ENCODE results near the gene ZNF12. TPM values are rescaled to one million over a fixed set of nuclear protein-coding genes. Genes with fewer than 3 reads are reported as not detected.

ZNF12 gene
- total RNA-seq, 1 donor from 2014 or later: 12.8 TPM

- DNase-seq (ENCODE audit: low spot score): no peak
Observed at GRCh38 chr7:6648066-6648814, 58.5 kb downstream of the ZNF12 start.

GRCh38 chr7:6647541-6647940, 59.2 kb downstream of the ZNF12 start:
- no peak for ATAC-seq
- DNase-seq (ENCODE audit: low spot score): no peak

More at GRCh38 chr7:6648066-6648814, 58.5 kb downstream of the ZNF12 start:
- ATAC-seq: no peak

- ATAC-seq (no peak), DNase-seq (ENCODE audit: low spot score) (no peak)
Observed at GRCh38 chr7:6647080-6647479, 59.7 kb downstream of the ZNF12 start.

- DNase-seq (ENCODE audit: low spot score): no peak
- peak; percentile 8 for ATAC-seq
Observed at GRCh38 chr7:6646465-6646864, 60.3 kb downstream of the ZNF12 start.

- no peak for DNase-seq (ENCODE audit: low spot score)
Observed at GRCh38 chr7:6644728-6645127, 62.0 kb downstream of the ZNF12 start.

GRCh38 chr7:6643915-6644625, 62.7 kb downstream of the ZNF12 start:
- ATAC-seq: no peak
- no peak for DNase-seq (ENCODE audit: low spot score)

More at GRCh38 chr7:6644728-6645127, 62.0 kb downstream of the ZNF12 start:
- ATAC-seq: no peak

- ATAC-seq (no peak), DNase-seq (ENCODE audit: low spot score) (no peak)
Observed at GRCh38 chr7:6642861-6643640, 63.7 kb downstream of the ZNF12 start.

GRCh38 chr7:6642239-6642839, 64.4 kb downstream of the ZNF12 start:
- ATAC-seq: no peak
- no peak for DNase-seq (ENCODE audit: low spot score)

- DNase-seq (ENCODE audit: low spot score) (no peak), ATAC-seq (no peak)
Observed at GRCh38 chr7:6641305-6642035, 65.3 kb downstream of the ZNF12 start.

- DNase-seq (ENCODE audit: low spot score): no peak
- no peak for ATAC-seq
Observed at GRCh38 chr7:6640246-6640721, 66.5 kb downstream of the ZNF12 start.

GRCh38 chr7:6639627-6640026, 67.1 kb downstream of the ZNF12 start:
- ATAC-seq: no peak
- DNase-seq (ENCODE audit: low spot score): no peak

- no peak for ATAC-seq
- DNase-seq (ENCODE audit: low spot score): no peak
Observed at GRCh38 chr7:6639032-6639431, 67.7 kb downstream of the ZNF12 start.

Other genes starting within 250 kb of the ZNF12 start
- gene KDELR2, start 222.8 kb downstream of the ZNF12 start, total RNA-seq: 146 TPM
- gene GRID2IP, start 155.5 kb downstream of the ZNF12 start, total RNA-seq: not detected
- 38.3 TPM for gene ZDHHC4, start 129.5 kb downstream of the ZNF12 start, total RNA-seq
- 14.1 TPM for gene INTS15, start 116.9 kb downstream of the ZNF12 start, total RNA-seq
- gene ZNF853, start 91.3 kb downstream of the ZNF12 start, total RNA-seq: 0.10 TPM
- 18.6 TPM for gene ZNF316, start 69.6 kb downstream of the ZNF12 start, total RNA-seq
- gene RSPH10B2, start 47.2 kb upstream of the ZNF12 start, total RNA-seq: not detected
- gene CCZ1B, start 119.3 kb upstream of the ZNF12 start, total RNA-seq: 14.3 TPM